ENCODE measurements around the gene PRPSAP2.
A peak's percentile ranks its signal among the peaks of the same experiment; 100 is the strongest.
"Not testable (repeated sequence)": the region's sequence is repeated elsewhere in the genome, so short reads cannot be mapped to it uniquely, and the experiment has no call there.

Gene PRPSAP2

GRCh38 chr17:18891541-18891940 is 33.6 kb downstream of the PRPSAP2 start:
- no peak for DNase-seq

- no peak for DNase-seq
Observed at GRCh38 chr17:18896146-18896545, 38.2 kb downstream of the PRPSAP2 start.

- no peak for DNase-seq
Observed at GRCh38 chr17:18896947-18897346, 39.0 kb downstream of the PRPSAP2 start.

- no peak for DNase-seq
Observed at GRCh38 chr17:18904482-18904881, 46.6 kb downstream of the PRPSAP2 start.

GRCh38 chr17:18905226-18905625 is 47.3 kb downstream of the PRPSAP2 start:
- DNase-seq = no peak

- no peak for DNase-seq
Observed at GRCh38 chr17:18910326-18910725, 52.4 kb downstream of the PRPSAP2 start.

GRCh38 chr17:18910881-18911280 is 53.0 kb downstream of the PRPSAP2 start:
- DNase-seq = no peak

- DNase-seq = peak; percentile 42 to 44
Observed at GRCh38 chr17:18916816-18917500, 59.0 kb downstream of the PRPSAP2 start.

GRCh38 chr17:18917506-18918032 is 59.6 kb downstream of the PRPSAP2 start:
- DNase-seq = no peak

GRCh38 chr17:18919963-18920362 is 62.0 kb downstream of the PRPSAP2 start:
- DNase-seq = no peak

GRCh38 chr17:18920911-18921441 is 63.0 kb downstream of the PRPSAP2 start:
- no peak for DNase-seq

- DNase-seq = no peak
Observed at GRCh38 chr17:18921485-18921884, 63.6 kb downstream of the PRPSAP2 start.

GRCh38 chr17:18921912-18922451 is 64.1 kb downstream of the PRPSAP2 start:
- peak; percentile 8 to 11 for DNase-seq

GRCh38 chr17:18922596-18922995 is 64.7 kb downstream of the PRPSAP2 start:
- not testable (repeated sequence) for DNase-seq

GRCh38 chr17:18925187-18925586 is 67.3 kb downstream of the PRPSAP2 start:
- no peak for DNase-seq

GRCh38 chr17:18928628-18929125 is 70.7 kb downstream of the PRPSAP2 start:
- no peak for DNase-seq

GRCh38 chr17:18932360-18933055 is 74.6 kb downstream of the PRPSAP2 start:
- DNase-seq = no peak

GRCh38 chr17:18933102-18934058 is 75.4 kb downstream of the PRPSAP2 start:
- DNase-seq = peak; percentile 28 to 56

- DNase-seq = no peak
Observed at GRCh38 chr17:18937981-18938691, 80.2 kb downstream of the PRPSAP2 start.

- no peak for DNase-seq
Observed at GRCh38 chr17:18938692-18939023, 80.7 kb downstream of the PRPSAP2 start.

GRCh38 chr17:18944646-18945045 is 86.7 kb downstream of the PRPSAP2 start:
- no peak for DNase-seq

GRCh38 chr17:18946536-18946935 is 88.6 kb downstream of the PRPSAP2 start:
- no peak for DNase-seq
